ENCODE measurements around the gene APP.

Gene APP

GRCh38 chr21:26127073-26127814, 43.3 kb downstream of the APP start:
- no peak for DNase-seq (ENCODE audit: low read depth in 3 of 3)

DNA sequence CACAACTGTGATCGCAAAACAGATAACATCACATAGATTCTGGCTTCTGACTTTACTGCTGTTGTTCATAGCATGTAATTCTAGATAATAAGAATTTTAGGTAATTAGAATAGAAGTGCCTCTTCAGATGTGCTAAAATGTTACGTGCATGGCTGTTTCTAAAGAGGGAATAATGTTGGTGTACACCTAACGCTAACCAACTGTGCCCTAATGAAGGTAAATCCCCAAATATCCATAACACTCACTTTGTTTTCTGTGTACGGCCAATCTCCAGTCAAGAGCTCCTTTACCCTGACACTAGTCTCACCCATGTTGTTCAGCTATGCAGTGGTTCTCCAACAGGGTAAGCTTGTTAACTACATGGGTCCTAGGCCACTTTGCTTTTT, 44.4 kb downstream of the APP start:
- no peak for DNase-seq (ENCODE audit: low read depth in 3 of 3)

DNA sequence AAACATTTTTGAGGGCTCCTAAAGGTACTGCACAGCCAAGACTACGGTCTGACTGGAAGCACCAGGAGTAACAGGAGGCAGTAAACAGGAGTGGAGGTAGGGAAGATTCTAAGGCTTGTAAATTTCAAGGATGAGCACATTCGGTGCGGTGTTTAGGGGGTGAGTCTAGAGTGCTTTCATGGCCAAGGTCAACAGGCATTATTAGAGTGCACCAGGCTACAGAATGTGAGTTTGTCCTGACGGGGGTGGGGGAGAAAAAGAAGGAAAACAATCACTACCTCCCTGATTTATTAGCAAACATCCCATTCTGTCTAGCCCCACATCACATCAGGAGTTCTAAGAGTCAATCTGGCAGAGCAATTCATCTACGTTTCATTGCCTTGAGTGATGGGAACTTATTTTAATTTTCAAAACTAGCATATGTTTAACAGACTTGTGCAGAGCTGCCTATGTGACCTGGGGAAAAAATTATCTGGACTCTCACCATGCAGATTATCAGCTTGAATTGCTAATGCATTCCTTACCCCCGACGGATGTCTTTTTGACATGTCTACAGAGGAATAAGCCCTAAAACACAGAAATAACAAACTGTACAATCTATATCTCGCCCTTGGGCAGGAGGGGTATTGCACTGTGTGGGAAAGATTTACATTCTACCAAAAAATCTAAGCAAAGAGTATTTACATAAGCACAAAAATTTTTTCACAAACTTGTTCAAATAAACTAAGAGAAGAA, 45.0 kb downstream of the APP start:
- no peak for DNase-seq (ENCODE audit: low read depth in 3 of 3)

GRCh38 chr21:26124896-26125295, 45.7 kb downstream of the APP start:
- DNase-seq (ENCODE audit: low read depth in 3 of 3) = no peak

DNA sequence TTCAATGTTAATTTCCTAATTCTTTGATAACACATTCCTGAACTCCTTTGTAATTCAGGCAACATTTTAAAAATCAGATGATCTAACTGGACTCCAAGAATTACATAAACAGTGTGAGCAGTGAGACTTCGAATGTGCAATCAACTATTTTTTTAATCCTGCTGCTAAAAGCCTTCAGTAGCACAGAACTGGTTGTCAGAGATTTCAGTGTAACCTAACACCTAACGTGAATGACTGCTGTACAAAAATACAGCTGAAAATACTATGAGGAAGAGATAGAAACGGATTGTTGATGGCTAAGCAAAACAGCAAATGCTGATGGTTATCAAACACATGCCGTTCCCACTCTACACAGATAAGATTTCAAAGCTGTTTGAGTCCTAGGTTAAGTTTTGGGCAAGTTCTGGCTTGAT, 46.1 kb downstream of the APP start:
- no peak for DNase-seq (ENCODE audit: low read depth in 3 of 3)

GRCh38 chr21:26123012-26123411, 47.6 kb downstream of the APP start:
- DNase-seq (ENCODE audit: low read depth in 3 of 3) = no peak

DNA sequence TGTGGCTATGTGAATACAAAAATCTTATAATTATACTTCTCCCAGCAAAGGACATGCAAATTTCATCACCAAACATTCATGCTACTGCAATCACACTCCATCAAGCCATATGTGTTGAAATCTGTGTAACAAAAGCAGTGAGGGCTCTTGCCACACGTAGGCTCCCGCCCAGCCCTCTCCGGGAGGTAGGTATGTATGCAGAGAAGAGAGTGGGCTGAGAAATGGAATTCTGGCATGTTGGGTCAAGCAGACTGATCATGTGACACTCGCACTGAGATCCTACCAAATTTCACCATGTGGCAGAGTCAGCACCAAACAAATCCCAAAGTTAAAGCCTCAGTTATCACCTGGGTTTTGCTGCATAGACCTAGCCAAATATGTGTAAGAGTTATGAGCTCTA, 49.7 kb downstream of the APP start:
- no peak for DNase-seq (ENCODE audit: low read depth in 3 of 3)

DNA sequence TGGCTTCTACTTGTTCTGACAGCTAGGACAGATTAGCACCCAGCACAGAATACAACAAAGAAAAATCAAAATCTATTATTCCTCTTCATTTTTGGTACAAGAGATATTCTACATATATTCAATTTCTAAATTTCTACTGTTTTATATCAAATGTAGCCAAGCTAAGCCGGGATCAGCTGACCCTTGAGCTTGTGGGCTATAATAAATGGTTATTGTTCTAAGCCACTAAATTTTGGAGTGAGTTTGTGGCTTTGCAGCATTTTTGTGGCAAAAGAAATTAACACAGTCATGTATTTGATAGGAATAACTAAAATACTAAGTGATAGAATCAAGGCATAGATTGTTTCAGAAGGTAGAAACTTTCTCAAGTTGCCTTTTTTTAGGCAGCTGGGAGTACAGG, 50.7 kb downstream of the APP start:
- DNase-seq (ENCODE audit: low read depth in 3 of 3) = no peak

DNA sequence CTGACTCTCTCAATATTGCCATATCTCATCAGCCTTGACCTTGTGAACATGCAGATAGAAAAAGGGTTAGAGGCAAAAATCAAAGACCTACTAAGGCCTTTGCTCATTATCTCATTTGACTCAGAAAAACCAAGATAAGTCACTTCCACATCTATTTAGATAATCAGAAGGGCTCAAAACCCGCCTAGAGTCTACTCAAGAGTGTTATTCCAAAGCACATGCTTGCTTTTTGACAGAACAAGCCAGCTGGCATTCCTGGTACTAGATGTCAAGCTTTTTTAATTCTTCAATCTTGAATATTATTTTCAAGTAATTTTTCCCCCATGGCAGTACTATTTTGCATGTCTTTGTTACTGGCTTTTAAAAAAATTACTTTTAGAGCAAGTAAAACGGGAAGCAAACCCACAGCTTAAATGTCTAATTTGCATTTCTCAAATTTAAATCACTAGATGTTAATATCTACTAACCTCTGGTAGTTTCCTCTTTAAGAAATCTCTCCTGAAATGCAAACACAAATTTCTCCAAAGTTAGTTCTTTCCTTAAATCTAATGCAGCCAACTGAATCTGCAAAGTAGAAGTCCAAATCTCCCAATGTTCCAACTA, 51.5 kb downstream of the APP start:
- no peak for DNase-seq (ENCODE audit: low read depth in 3 of 3)

- no peak for DNase-seq (ENCODE audit: low read depth in 3 of 3)
Observed at GRCh38 chr21:26117972-26118367, 52.6 kb downstream of the APP start.

- DNase-seq (ENCODE audit: low read depth in 3 of 3) = no peak
Observed at GRCh38 chr21:26117324-26117971, 53.1 kb downstream of the APP start.

DNA sequence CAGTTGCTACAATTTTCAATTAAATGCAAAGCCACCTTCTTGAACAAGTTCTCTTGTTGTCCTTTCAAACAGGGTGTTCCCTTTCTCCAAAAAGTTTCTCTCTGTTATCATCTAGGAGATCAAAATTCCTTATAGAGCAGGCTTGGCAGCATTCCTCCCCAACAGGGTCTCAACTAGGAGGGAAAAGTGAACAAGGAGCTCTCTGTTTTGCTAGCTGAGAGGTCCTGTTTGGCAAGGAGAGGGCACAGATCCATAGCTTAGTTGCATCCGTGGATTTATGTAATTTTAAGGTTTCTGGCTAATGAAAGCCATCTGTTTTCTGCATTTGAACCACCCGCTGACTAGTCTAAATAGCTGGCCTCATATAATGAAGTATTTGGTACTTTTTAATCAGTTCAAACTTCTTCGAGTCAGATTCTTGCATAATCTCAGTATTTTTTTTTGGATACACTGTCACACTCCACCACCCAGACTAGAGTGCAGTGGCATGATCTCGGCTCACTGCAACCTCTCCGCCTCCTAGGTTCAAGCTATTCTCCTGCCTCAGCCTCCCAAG, 54.0 kb downstream of the APP start:
- DNase-seq (ENCODE audit: low read depth in 3 of 3) = no peak

GRCh38 chr21:26115899-26116298, 54.7 kb downstream of the APP start:
- no peak for DNase-seq (ENCODE audit: low read depth in 3 of 3)

DNA sequence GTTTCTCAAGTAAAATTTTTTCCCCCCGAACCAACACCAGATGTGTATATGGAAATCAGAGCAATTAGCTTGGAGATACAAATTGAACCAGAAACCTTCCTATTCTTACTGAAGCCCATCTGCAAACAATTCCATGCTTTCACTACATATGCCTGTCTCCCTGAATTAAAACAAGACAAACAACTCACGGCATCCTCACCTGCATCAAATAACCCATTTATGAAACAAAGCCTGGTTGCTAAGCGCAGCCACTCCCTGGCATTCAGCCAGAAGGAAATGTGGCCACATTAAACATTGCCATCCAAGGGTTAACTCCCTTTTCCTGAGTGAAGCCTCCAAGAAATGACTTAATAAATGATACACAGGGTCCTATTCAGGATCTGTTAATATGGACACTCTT, 55.3 kb downstream of the APP start:
- DNase-seq (ENCODE audit: low read depth in 3 of 3) = no peak

GRCh38 chr21:26112975-26113374, 57.6 kb downstream of the APP start:
- DNase-seq (ENCODE audit: low read depth in 3 of 3) = no peak

- DNase-seq (ENCODE audit: low read depth in 3 of 3) = no peak
Observed at GRCh38 chr21:26112127-26112742, 58.3 kb downstream of the APP start.

GRCh38 chr21:26110715-26111114, 59.9 kb downstream of the APP start:
- DNase-seq (ENCODE audit: low read depth in 3 of 3) = no peak

GRCh38 chr21:26107429-26107828, 63.1 kb downstream of the APP start:
- DNase-seq (ENCODE audit: low read depth in 3 of 3) = no peak

GRCh38 chr21:26106562-26106961, 64.0 kb downstream of the APP start:
- no peak for DNase-seq (ENCODE audit: low read depth in 3 of 3)

- DNase-seq (ENCODE audit: low read depth in 3 of 3) = no peak
Observed at GRCh38 chr21:26105819-26106218, 64.8 kb downstream of the APP start.

DNA sequence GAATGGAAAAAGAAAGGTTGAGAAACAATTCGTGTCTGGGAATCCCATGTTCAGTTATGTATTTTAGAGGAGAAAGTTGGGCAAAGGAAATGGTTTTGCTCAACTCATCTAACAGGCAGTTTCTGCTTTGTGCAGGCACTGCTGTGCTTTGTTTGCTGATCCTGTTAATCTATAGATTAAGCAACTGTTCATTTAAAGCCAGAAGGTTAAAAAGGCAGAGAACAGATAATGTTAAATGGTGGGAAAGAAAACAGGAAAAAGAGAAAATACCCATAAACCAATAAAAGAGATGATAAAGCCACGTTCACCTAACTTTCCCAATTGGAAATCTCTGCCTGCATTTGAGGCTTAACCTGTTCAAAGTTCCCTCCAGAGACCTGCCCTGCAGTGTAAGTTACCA, 70.0 kb downstream of the APP start:
- DNase-seq (ENCODE audit: low read depth in 3 of 3) = no peak
